Left cardiac atrium (tissue), 4 donors: ENCODE results near the gene VWA1. TPM values are rescaled to one million over a fixed set of nuclear protein-coding genes. Genes with fewer than 3 reads are reported as not detected.
"Not testable (repeated sequence)": the region's sequence is repeated elsewhere in the genome, so short reads cannot be mapped to it uniquely, and the experiment has no call there.

Experiments used
- ATAC-seq, 2 donors: fragments of 200-7000 bp; cut with Tn5 transposase; one replicate each; pipeline ENCODE4 v1.9.1; 2020; ENCODE audit warnings: mild to moderate bottlenecking in 2 of 2, moderate library complexity in 2 of 2
- DNase-seq: peaks from one replicate; pipeline ENCODE4 v3.0.0-alpha.2; 2020
- intact Hi-C, 2 donors: fragments of 100-400 bp; cut with DNase I; formaldehyde crosslinking; loops; one replicate each; pipeline versions ENCODE4 v1.14.1 to v1.15.1; 2022 to 2023
- total RNA-seq, 2 donors: library from RNA; stranded (reverse); fragmentation: NEBNext Ultra II Directional; extraction: Animal tissue kit (Norgen Biotek cat#: 25700); gene quantifications; one replicate each; pipeline ENCODE4 v1.2.1, GENCODE V29; 2021
- donor health status: DM: no; HTN: yes; CAD: no.
- donor health status: DM: no; HTN: yes; CAD: no; lungs with severe emphysema.
- donor health status: DM: yes; HTN: yes; CAD: no.
- donor health status: Dilated cardiomyopathy.

Gene VWA1
- total RNA-seq, 2 donors from 2014 or later, result 24.9 to 66.4 TPM

DNA sequence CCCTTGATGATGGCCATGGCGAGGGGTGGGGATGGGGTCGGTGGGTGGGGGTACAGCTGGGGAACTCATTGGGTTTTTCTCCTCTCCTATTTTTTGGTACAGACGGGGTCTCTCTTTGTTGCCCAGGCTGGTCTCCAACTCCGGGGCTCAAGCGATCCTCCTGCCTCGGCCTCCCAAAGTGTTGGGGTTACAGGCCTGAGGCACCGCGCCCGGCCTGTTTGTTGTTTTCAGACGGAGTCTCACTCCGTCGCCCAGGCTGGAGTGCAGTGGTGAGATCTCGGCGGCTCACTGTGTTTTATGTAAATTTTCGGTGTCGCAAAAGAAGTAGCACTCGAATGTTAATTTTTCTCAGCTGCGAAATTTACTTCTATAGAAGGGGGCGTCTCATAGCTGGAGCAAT lies 11.1 kb downstream of the VWA1 start:
- ATAC-seq, DNase-seq, intact Hi-C loops: not testable (repeated sequence)

DNA sequence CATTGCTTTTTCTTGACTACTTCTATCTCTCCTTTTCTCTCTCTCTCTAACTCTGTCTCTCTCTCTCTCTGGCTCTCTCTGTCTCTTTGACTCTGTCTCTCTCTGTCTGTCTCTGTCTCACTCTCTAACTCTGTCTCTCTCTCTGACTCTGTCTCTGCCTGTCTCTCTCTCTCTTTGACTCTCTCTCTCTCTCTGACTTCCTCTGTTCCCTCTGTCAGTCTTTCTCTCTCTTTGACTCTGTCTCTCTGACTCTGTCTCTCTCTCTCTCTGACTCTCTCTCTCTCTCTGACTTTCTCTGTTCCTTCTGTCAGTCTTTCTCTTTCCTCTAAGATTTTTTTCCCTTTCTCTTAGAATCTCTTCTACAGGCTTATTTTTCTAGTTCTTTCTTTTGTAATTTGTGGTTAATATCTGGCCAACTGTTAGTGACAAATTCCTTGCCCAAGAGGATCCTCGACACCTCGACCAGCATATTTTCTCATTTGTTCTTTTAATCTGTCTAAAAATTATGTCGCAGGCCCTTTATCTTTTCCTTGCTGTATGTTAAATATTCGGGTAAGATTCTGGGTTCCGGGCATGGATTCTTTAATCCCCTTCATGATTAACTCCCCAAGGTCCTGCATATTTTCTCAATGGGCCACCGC lies 13.7 kb downstream of the VWA1 start, which contains the start of gene ATAD3C:
TSS of gene ATAD3C (plus strand) at position 591 of the 641 bp plus-strand sequence. CDS start 995 bp downstream, outside the sequence.
- DNase-seq, result no peak
- no peak for ATAC-seq
- intact Hi-C loops, result no loop called here

DNA sequence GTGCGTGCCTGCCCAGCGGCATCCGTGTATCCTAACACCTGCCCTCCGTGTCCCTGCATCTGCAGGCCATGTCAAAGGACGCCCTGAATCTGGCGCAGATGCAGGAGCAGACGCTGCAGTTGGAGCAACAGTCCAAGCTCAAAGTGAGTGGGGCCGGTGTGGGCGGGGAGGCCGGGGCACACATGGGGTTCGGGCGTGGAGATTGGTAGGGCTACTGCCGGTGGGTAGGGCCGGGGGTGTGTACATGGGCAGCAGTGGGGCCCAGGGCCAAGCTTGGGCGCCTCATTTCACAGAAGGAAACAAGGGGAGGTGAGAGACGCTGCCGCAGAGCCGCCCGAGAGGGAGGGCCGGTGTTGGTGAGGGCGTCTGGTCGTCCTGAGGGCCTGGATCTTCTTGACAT lies 15.1 kb downstream of the VWA1 start:
- intact Hi-C loops, ATAC-seq, DNase-seq: not testable (repeated sequence)

DNA sequence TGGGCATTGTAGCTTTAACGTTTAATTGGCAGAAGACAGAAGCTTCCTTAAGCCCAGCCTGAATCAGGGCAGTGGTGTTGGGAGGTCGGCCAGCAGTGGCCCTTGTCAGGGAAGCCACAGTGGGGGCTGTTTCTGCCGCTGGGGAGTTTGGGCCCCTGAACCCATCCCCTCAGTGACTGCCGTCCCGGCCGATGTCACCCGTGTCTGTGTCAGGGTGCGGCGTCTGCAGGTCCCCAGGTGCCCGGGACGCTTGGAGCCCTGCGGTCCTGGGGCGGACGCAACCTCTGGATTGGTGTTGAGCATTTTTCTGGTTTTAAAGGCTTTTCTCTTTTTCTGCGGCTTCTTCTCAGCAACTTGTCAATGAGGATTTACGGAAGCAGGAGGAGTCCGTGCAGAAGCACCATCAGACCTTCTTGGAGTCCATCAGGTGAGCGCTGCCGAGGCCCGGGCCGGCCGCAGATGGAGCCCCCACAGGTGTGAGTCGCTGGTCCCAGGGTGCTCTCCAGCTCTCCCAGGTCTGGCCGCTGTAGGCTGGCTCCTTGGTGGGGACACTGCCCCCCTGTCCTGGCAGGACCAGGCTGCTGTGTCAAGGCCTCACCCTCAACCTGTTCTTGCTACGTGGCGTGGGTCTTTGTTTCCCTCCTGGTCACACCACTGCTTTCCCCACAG lies 16.3 kb downstream of the VWA1 start:
- no peak for DNase-seq
- no peak for ATAC-seq
- intact Hi-C loops, result no loop called here

DNA sequence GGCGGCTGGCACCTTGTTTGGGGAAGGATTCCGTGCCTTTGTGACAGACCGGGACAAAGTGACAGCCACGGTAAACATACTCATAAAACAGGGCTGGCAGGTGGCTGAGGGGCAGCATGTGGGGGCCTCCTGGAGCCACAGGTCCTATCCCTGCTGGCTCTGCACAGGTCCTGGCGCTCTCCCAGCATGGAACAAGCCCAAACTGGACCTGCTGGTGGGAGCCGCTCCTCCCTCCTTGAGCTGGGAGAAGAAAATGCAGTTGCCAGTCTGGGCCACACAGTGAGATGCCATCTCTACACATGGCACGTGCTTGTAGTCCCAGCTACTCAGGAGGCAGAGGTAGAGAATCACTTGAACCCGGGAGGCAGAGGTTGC lies 16.9 kb downstream of the VWA1 start:
- ATAC-seq, DNase-seq, intact Hi-C loops: not testable (repeated sequence)

DNA sequence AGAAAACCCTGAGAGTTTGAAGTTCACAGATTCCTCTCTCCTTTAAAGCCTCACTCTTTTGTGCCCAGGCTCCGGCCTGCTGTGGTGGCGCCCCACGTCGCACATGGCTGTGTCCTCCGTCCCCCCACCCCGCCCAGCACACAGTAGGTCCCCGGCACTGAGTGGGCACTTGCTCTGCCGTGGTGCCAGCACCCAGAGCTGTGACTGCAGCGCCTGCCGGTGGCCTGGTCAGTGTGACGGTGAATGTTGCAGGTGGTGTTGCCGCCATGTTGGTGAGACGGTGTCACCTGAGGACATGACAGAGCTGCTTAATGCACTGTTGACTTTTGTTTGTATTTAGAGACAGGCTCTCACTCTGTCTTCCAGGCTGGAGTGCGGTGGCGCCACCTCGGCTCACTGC lies 17.4 kb downstream of the VWA1 start:
- intact Hi-C loops, result no loop called here
- ATAC-seq (no peak), DNase-seq (no peak)

DNA sequence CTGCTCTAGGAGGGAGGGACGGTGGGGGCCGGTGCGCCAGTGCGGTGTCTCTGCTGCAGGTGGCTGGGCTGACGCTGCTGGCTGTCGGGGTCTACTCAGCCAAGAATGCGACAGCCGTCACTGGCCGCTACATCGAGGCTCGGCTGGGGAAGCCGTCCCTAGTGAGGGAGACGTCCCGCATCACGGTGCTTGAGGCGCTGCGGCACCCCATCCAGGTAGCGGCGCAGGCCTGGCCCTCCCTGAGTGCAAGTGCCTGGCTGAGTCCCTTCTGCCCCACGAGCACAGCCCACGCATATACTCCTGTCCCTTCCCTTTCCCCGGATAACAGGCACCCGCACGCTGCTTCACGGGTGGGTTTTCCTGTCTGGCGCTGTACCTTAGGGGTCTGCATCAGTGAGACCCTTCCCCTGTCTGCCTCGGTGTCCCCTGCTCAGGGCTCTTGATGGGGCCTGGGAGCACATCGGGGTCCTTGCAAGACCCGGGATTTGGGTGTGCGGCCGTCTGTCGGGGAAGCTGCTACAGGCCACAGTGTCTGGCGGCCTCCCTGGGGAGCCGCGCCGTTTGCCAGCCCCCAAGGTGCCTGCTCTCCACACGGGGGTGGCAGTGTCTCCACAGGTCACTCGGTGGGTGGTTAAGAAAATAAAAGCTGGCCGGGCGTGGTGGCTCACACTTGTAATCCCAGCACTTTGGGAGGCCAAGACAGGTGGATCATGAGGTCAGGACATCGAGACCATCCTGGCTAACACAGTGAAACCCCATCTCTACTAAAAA lies 19.0 kb downstream of the VWA1 start:
- ATAC-seq, intact Hi-C loops, DNase-seq: not testable (repeated sequence)

DNA sequence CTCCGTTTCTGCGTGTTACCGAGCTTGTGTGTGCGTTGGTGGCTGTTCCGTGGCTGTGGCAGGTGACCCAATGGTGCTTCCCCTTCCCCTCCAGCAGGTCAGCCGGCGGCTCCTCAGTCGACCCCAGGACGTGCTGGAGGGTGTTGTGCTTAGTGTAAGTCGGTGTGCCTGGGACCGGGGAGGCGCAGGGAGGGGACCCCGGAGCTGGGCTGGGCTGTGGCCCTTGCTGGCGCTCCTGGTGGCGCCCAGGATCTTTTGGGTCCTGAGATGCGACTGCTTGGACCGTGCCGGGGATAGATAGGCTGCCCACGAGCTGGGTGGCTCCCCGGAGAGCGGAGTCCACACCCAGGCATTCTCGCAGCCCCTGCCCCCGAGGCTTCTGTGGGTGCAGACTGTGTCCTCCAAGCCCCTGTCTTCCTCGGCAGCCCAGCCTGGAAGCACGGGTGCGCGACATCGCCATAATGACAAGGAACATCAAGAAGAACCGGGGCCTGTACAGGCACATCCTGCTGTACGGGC lies 19.9 kb downstream of the VWA1 start:
- ATAC-seq, result no peak
- no peak for DNase-seq
- intact Hi-C loops, result no loop called here

DNA sequence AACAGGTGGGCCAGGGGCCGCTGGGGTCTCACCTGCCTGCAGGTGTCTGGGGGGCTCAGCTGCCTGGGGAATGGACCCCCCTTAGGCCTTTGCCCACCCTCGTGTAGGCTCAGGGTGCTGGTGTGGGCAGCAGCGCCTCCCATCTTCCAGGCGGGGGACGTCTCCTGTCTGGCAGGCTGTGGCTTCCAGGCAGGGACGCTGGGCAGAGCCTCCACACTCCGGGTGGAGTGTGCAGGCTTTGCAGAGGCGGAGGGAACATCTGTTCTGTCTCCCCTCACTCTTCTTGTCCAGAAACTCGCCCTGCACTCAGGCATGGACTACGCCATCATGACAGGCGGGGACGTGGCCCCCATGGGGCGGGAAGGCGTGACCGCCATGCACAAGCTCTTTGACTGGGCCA lies 20.4 kb downstream of the VWA1 start:
- intact Hi-C loops, ATAC-seq, DNase-seq: not testable (repeated sequence)

DNA sequence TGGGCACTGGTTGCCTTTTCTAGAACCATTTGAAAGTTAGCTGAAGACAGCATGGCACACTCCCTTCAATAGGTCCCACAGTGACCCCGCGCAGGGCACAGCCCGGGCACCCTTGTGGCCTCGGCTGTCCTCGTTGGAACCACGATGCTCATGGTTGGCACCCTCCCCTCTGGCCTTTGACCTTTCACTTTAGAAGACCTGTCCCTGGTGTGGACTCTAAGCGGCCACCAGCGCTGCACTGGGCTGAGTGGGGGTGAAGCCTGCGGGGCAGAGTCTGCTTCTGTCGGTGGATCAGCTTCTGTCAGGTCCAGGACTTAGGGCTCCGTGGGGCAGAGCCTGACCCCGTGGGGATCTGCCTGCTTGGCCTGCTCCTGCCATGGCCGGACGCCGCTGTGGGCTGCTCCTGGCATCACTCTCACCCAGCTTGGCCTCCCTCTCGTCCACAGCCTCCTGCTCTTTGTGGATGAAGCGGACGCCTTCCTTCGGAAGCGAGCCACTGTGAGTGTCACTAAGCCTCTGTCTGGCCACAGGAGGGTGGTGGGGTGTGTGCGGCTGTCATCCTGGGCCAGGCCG lies 21.3 kb downstream of the VWA1 start:
- DNase-seq, ATAC-seq, intact Hi-C loops: not testable (repeated sequence)

DNA sequence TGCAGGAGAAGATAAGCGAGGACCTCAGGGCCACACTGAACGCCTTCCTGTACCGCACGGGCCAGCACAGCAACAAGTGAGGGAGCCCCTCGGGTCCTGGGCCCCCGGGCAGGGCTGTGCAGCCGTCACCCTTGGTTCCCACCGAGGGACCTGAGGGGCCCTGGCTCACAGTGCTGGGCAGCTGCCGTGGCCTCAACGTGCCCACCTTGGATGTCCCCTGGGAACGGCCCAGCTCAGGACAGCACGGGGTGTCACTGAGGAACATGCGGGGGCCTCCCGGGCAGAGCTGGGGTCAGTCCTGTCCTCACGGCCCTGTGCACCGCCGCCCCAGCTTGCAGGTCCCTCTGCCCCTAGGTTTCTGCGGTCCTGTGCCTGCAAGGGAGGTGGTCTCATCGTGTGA lies 23.7 kb downstream of the VWA1 start:
- DNase-seq, result not testable (repeated sequence)

DNA sequence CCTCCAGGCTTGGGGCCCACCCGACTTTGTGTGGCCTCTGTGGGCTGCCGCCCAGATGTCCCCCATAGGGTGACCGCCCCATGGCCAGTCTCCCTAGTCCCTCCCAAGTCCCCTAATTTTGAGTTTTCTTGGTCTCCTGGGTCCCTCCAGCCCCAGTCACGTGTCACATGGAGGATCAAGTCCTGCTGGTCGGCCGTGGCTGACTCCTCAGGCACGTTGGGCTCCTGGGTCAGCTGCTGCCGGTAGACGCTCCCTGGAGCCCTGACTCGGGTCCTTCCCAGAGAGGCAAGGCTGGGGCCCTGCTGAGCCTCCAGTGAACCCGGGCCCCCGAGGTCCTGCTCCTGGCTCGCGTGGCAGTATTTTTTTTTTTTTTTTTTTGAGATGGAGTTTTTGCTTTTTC lies 24.2 kb downstream of the VWA1 start:
- DNase-seq, ATAC-seq, intact Hi-C loops: not testable (repeated sequence)

More for the DNA sequence above, 23.7 kb downstream of the VWA1 start:
- ATAC-seq, intact Hi-C loops: not testable (repeated sequence)

DNA sequence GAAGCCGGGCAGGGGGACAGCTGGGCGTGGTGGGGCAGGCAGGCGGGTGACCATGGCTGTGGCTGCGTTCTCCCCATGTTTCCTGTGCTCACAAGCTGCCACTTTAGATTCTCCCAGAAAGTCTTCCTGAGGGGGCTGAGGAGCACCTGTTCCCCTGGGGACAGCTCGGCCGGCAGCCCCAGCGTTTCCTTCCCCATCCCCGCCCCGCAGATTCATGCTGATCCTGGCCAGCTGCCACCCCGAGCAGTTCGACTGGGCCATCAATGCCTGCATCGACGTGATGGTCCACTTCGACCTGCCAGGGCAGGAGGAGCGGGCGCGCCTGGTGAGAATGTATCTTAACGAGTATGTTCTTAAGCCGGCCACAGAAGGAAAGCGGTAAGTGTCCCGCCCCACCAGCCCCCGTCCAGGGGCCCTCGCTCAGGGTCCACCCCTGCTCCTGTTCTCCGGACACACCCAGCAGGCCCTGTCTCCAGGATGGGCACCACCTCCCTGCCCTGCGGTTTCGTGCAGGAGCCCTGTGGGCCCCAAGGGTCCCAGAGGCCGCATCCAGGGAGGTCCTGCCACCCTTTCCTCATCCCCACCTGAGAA lies 25.1 kb downstream of the VWA1 start:
- intact Hi-C loops, result no loop called here
- ATAC-seq (no peak), DNase-seq (no peak)

DNA sequence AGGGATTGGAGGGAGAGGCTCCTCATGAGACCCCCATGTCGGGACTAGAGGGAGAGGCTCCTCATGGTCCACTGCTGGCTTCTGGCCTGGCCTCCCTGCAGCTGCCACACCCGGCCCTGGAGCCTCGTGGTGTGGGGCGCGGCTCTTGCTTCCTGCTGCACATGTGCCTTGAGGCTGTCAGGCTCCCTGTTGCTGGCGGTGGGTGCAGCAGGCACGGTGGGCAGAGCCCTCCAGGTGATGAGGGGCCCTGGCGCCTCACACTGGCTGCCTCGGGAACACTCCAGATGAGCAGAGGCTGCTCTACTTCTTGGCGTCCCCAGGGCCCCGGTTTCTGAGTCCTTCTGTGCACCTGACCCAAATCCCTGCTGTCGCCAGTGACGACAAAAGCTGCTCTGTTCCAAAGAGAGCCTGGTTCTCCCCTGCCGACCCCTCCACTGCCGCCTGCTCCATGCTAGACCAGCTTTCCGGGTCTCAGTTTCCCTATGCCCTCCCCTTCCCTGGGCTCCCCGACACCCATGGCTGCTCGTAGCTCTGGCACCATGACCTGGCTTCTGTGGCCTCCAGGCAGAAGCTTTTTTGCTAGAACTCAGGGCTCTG lies 26.3 kb downstream of the VWA1 start:
- ATAC-seq, result no peak
- intact Hi-C loops, result no loop called here
- no peak for DNase-seq

DNA sequence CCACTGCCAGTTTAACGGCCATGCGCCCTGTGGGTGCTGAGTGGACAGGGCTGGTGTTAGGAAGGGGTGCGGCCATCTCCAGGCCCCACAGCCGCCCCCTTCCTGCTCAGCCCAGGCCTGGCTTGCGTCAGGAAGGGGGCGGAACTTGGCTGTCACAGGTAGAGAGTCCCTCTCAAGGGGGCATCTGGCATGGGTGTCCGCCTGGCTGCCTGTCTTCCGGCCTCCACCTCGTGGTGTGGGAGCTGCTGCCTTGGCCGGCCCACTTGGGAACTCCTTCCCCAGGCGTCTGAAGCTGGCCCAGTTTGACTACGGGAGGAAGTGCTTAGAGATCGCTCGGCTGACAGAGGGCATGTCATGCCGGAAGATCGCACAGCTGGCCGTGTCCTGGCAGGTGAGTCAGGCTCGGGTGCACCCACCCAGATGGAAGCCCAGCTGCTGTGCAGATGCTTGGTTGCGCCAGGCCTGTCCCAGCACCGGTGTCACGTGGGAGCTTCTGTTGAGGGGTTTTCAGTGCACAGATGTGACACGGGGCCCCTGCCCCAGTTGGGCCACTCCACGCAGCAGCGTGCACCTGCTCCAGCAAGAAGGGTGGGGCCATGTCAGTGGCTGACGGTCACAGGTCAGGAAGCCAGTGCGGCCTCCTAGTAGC lies 27.0 kb downstream of the VWA1 start:
- ATAC-seq (peak; percentile 83 to 87), DNase-seq (peak; percentile 53)
- intact Hi-C loops, result no loop called here

DNA sequence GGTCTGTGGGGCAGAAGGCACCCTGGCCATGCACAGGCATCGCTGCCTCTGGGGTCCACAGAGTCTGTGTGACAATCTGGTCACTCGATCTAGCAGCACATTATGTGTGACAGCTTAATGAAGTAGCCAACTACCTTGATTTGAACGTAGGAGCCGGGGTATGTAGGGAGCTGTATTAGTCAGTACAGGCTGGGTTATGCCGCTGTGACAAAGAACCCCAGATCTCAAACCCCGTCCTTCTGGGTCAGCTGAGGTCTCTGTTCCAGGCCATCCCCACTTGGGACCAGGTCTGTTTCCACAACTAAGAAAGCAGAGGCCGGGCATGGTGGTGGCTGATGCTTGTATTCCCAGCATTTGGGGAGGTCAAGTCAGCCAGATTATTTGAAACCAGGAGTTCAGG lies 27.8 kb downstream of the VWA1 start:
- DNase-seq (no peak), ATAC-seq (no peak)
- intact Hi-C loops, result no loop called here

DNA sequence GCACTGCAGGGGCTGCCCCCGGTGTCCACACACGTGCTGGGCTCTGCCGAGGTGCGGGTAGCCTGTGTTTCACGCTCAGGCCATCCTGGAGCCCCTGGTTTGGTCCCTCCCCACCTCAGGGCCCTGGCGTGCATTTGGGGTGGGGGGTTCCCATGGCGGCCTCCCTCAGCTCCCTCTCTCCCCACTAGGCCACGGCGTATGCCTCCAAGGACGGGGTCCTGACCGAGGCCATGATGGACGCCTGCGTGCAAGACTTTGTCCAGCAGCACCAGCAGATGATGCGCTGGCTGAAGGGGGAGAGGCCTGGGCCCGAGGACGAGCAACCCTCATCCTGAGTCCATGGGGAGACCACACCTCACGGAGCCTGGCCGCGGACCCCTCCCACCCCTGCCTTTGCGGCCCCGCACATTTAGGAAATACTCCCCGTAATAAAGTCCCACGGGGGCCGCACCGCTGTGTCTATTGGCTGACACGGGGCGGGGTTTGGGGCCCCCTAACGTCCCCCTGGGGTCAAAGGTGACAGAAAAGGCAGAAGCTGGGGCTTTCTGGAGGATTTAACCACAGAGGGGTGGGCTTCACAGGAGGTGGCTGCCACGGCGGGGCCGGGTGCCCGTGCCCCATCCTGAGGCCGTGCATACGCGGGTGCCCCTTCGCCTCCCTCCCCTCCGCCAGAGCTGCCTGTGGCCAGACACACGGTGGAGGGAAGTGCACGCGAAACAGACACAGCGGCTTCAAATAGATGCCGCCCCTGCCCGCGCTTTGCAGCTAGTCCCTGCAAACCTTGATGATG lies 32.9 kb downstream of the VWA1 start:
- ATAC-seq, DNase-seq, intact Hi-C loops: not testable (repeated sequence)
